ENCODE measurements around the gene STXBP2.

Gene STXBP2

GRCh38 chr19:7679771-7680605 lies 43.1 kb downstream of the STXBP2 start:
- DNase-seq (ENCODE audit: low read depth) = no peak

- DNase-seq (ENCODE audit: low read depth) = peak; percentile 11
Observed at GRCh38 chr19:7680606-7681339, 43.9 kb downstream of the STXBP2 start, which contains the start of gene TRAPPC5. TSS of gene TRAPPC5 (plus strand) at chr19:7680833. CDS start at chr19:7682254, 1,421 bp downstream.

- no peak for DNase-seq (ENCODE audit: low read depth)
Observed at GRCh38 chr19:7681340-7682174, 44.6 kb downstream of the STXBP2 start.

- DNase-seq (ENCODE audit: low read depth) = no peak
Observed at GRCh38 chr19:7682175-7682855, 45.4 kb downstream of the STXBP2 start.

GRCh38 chr19:7685546-7686445 lies 48.9 kb downstream of the STXBP2 start:
- no peak for DNase-seq (ENCODE audit: low read depth)

GRCh38 chr19:7687177-7687576 lies 50.3 kb downstream of the STXBP2 start:
- no peak for DNase-seq (ENCODE audit: low read depth)

- DNase-seq (ENCODE audit: low read depth) = no peak
Observed at GRCh38 chr19:7689165-7689564, 52.3 kb downstream of the STXBP2 start.

- DNase-seq (ENCODE audit: low read depth) = no peak
Observed at GRCh38 chr19:7690779-7691258, 53.9 kb downstream of the STXBP2 start.

- DNase-seq (ENCODE audit: low read depth) = no peak
Observed at GRCh38 chr19:7691497-7691896, 54.6 kb downstream of the STXBP2 start.

GRCh38 chr19:7692417-7693088 lies 55.6 kb downstream of the STXBP2 start:
- no peak for DNase-seq (ENCODE audit: low read depth)

GRCh38 chr19:7694499-7694898 lies 57.6 kb downstream of the STXBP2 start:
- no peak for DNase-seq (ENCODE audit: low read depth)

All from HS-27A (cell line).